Mesendoderm (in vitro differentiated cells): ENCODE data around the gene ZNF514.
A peak's percentile ranks its signal among the peaks of the same experiment; 100 is the strongest.

Experiments used
- DNase-seq: peaks from one replicate; pipeline ENCODE4 v3.0.0; 2013
- H2AK5ac ChIP-seq: 2 replicates; pipeline ENCODE4 v1.6.1; 2013; ENCODE audit warnings: low read length, inconsistent platforms
- H2BK120ac ChIP-seq: 2 replicates; pipeline ENCODE4 v1.6.1; 2013; ENCODE audit warnings: low read depth, mild to moderate bottlenecking, low read length, moderate library complexity, mixed read lengths
- H2BK15ac ChIP-seq: replicated peaks from 2 replicates; pipeline ENCODE4 v1.6.1; 2013; ENCODE audit warnings: low read depth, mild to moderate bottlenecking, moderate library complexity
- H2BK5ac ChIP-seq: 2 replicates; pipeline ENCODE4 v1.6.1; 2013; ENCODE audit warnings: low read length, inconsistent platforms
- H3K18ac ChIP-seq: 2 replicates; pipeline ENCODE4 v1.6.1; 2013; ENCODE audit warnings: mild to moderate bottlenecking, low read length, mixed read lengths
- H3K23ac ChIP-seq: one replicate; pipeline ENCODE4 v1.6.1; 2013; ENCODE audit warnings: low read length
- H3K27ac ChIP-seq: 2 replicates; pipeline ENCODE4 v1.5.1; 2013; ENCODE audit warnings: low read depth, mild to moderate bottlenecking, inconsistent platforms, low read length, moderate library complexity
- H3K27me3 ChIP-seq: 2 replicates; pipeline ENCODE4 v1.6.1; 2013; ENCODE audit warnings: low read length, control low read depth, mild to moderate bottlenecking, inconsistent platforms; ENCODE audit not compliant: insufficient read depth, poor library complexity
- H3K36me3 ChIP-seq: 2 replicates; pipeline ENCODE4 v1.6.1; 2013; ENCODE audit warnings: low read length, inconsistent platforms; ENCODE audit not compliant: control insufficient read depth, insufficient read depth
- H3K4ac ChIP-seq: one replicate; pipeline ENCODE4 v1.6.1; 2013; ENCODE audit warnings: low read depth, mild to moderate bottlenecking, low read length, moderate library complexity
- H3K4me1 ChIP-seq: 2 replicates; pipeline ENCODE4 v1.6.1; 2013; ENCODE audit warnings: low read depth, low read length, inconsistent platforms; ENCODE audit not compliant: control insufficient read depth
- H3K4me2 ChIP-seq: 2 replicates; pipeline ENCODE4 v1.6.1; 2013; ENCODE audit warnings: low read length
- H3K4me3 ChIP-seq: 2 replicates; pipeline ENCODE4 v1.5.1; 2013; ENCODE audit warnings: mild to moderate bottlenecking, low read length
- H3K56ac ChIP-seq: one replicate; pipeline ENCODE4 v1.6.1; 2013; ENCODE audit warnings: low read length
- H3K79me1 ChIP-seq: 2 replicates; pipeline ENCODE4 v1.6.1; 2013; ENCODE audit warnings: low read length, inconsistent platforms
- H3K79me2 ChIP-seq: 2 replicates; pipeline ENCODE4 v1.6.1; 2013; ENCODE audit warnings: mild to moderate bottlenecking, low read length; ENCODE audit not compliant: control insufficient read depth, insufficient read depth
- H3K9ac ChIP-seq: 2 replicates; pipeline ENCODE4 v1.6.1; 2013; ENCODE audit warnings: low read length, inconsistent platforms
- H4K5ac ChIP-seq: one replicate; pipeline ENCODE4 v1.6.1; 2013; ENCODE audit warnings: low read length
- H4K8ac ChIP-seq: one replicate; pipeline ENCODE4 v1.6.1; 2013; ENCODE audit warnings: low read depth, mild to moderate bottlenecking, control low read depth, low read length, moderate library complexity
- WGBS: extraction: QIAGEN DNeasy Blood & Tissue Kit; methylation state at CpG from one replicate; pipeline ENCODE4 v1.1.7; 2013; ENCODE audit warnings: low lambda C conversion rate, missing lambda C conversion rate; ENCODE audit not compliant: insufficient coverage; ENCODE audit errors: extremely low coverage; 5-methylcytosine and 5-hydroxymethylcytosine counted together

Gene ZNF514

GRCh38 chr2:95174031-95174542, 14.4 kb upstream of the ZNF514 start:
- H3K27me3 ChIP-seq = no peaks in the 10 kb centered on the region
- H3K36me3 ChIP-seq = no peaks in the 10 kb centered on the region
- no peaks in the 10 kb centered on the region for H3K79me1 ChIP-seq
- no peak overlapping the region for H3K27ac ChIP-seq
- no peak overlapping the region for H3K56ac ChIP-seq
- no peak overlapping the region for H4K5ac ChIP-seq
- H3K4me2 ChIP-seq = no peak overlapping the region
- no peak overlapping the region for H3K18ac ChIP-seq
- no peak overlapping the region for H2BK120ac ChIP-seq
- no peak overlapping the region for H3K4ac ChIP-seq
- no peaks in the 10 kb centered on the region for H3K79me2 ChIP-seq
- DNase-seq = no peak
- no peak overlapping the region for H2BK15ac ChIP-seq
- no peak overlapping the region for H3K4me3 ChIP-seq
- H3K9ac ChIP-seq = no peak overlapping the region
- no peaks in the 10 kb centered on the region for H3K4me1 ChIP-seq
- H2BK5ac ChIP-seq = no peak overlapping the region
- no peak overlapping the region for H4K8ac ChIP-seq
- H3K23ac ChIP-seq = no peak overlapping the region
- H2AK5ac ChIP-seq = no peak overlapping the region
- WGBS = no CpG with 5 or more reads among the region's 2 CpGs

- no peak overlapping the region for H3K27ac ChIP-seq
- no peak overlapping the region for H3K4me2 ChIP-seq
- no peak overlapping the region for H2BK15ac ChIP-seq
- no peak overlapping the region for H2AK5ac ChIP-seq
- H3K4me3 ChIP-seq = no peak overlapping the region
- no peaks in the 10 kb centered on the region for H3K36me3 ChIP-seq
- H3K18ac ChIP-seq = no peak overlapping the region
- no peak overlapping the region for H2BK5ac ChIP-seq
- H3K56ac ChIP-seq = no peak overlapping the region
- no peak overlapping the region for H3K23ac ChIP-seq
- H3K79me1 ChIP-seq = no peaks in the 10 kb centered on the region
- H3K79me2 ChIP-seq = no peaks in the 10 kb centered on the region
- no peaks in the 10 kb centered on the region for H3K4me1 ChIP-seq
- no peak overlapping the region for H3K9ac ChIP-seq
- no peak for DNase-seq
- no peaks in the 10 kb centered on the region for H3K27me3 ChIP-seq
- H4K5ac ChIP-seq = no peak overlapping the region
- WGBS = no CpG with 5 or more reads among the region's 7 CpGs
- no peak overlapping the region for H4K8ac ChIP-seq
- no peak overlapping the region for H2BK120ac ChIP-seq
- H3K4ac ChIP-seq = no peak overlapping the region
These were observed 12.3 kb upstream of the ZNF514 start for GRCh38 chr2:95171902-95172301.

GRCh38 chr2:95166065-95166763, 6.6 kb upstream of the ZNF514 start:
- H3K27me3 ChIP-seq = no peaks in the 10 kb centered on the region
- no peak overlapping the region for H2AK5ac ChIP-seq
- H3K79me1 ChIP-seq = peaks cover 7% of the 10 kb centered on the region
- no peak overlapping the region for H2BK120ac ChIP-seq
- peak overlapping the region; percentile 99 for H3K56ac ChIP-seq
- peak overlapping the region; percentile 98 for H3K4me3 ChIP-seq
- no peaks in the 10 kb centered on the region for H3K36me3 ChIP-seq
- no peak overlapping the region for H4K8ac ChIP-seq
- H2BK5ac ChIP-seq = no peak overlapping the region
- no peak overlapping the region for H3K18ac ChIP-seq
- H3K4me2 ChIP-seq = peak overlapping the region; percentile 45
- no peak overlapping the region for H4K5ac ChIP-seq
- H3K4ac ChIP-seq = no peak overlapping the region
- no peak overlapping the region for H2BK15ac ChIP-seq
- peaks cover 5% of the 10 kb centered on the region for H3K4me1 ChIP-seq
- DNase-seq = peak; percentile 22
- no CpG with 5 or more reads among the region's 16 CpGs for WGBS
- H3K23ac ChIP-seq = peak overlapping the region; percentile 66
- no peaks in the 10 kb centered on the region for H3K79me2 ChIP-seq
- peak overlapping the region; percentile 97 for H3K9ac ChIP-seq
- H3K27ac ChIP-seq = no peak overlapping the region

- H3K79me2 ChIP-seq = no peaks in the 10 kb centered on the region
- H4K5ac ChIP-seq = peak within 1 kb of the TSS; percentile 93
- H4K8ac ChIP-seq = peak within 1 kb of the TSS; percentile 95
- no peaks in the 10 kb centered on the region for H3K27me3 ChIP-seq
- peak within 1 kb of the TSS; percentile 99 for H3K4ac ChIP-seq
- no peaks in the 10 kb centered on the region for H3K36me3 ChIP-seq
- peak within 1 kb of the TSS; percentile 98 for H3K4me3 ChIP-seq
- H3K23ac ChIP-seq = peak within 1 kb of the TSS; percentile 66
- H3K18ac ChIP-seq = peak within 1 kb of the TSS; percentile 82
- H3K9ac ChIP-seq = peak within 1 kb of the TSS; percentile 97
- H3K56ac ChIP-seq = peak within 1 kb of the TSS; percentile 99
- peak; percentile 99 for DNase-seq
- H2BK5ac ChIP-seq = peak within 1 kb of the TSS; percentile 76
- H2AK5ac ChIP-seq = no peak within 1 kb of the TSS
- H3K79me1 ChIP-seq = peaks cover 7% of the 10 kb centered on the region
- H3K4me2 ChIP-seq = peak within 1 kb of the TSS; percentile 45
- no peak within 1 kb of the TSS for H2BK15ac ChIP-seq
- H3K27ac ChIP-seq = no peak within 1 kb of the TSS
- peaks cover 5% of the 10 kb centered on the region for H3K4me1 ChIP-seq
- no CpG with 5 or more reads among the region's 56 CpGs for WGBS
- no peak within 1 kb of the TSS for H2BK120ac ChIP-seq
These were observed 5.9 kb upstream of the ZNF514 start, which contains the start of gene ZNF2 for GRCh38 chr2:95165371-95166064. Gene ZNF2, plus strand, starts transcription at chr2:95165809. Its CDS starts 10,418 bp downstream, at chr2:95176227.

- WGBS = no CpG with 5 or more reads among the region's 9 CpGs
- H3K79me2 ChIP-seq = no peaks in the 10 kb centered on the region
These were observed 5.4 kb upstream of the ZNF514 start for GRCh38 chr2:95165030-95165370.

More at GRCh38 chr2:95165030-95165370, 5.4 kb upstream of the ZNF514 start:
- H3K27ac ChIP-seq = no peak overlapping the region
- H3K36me3 ChIP-seq = no peaks in the 10 kb centered on the region
- H3K4me3 ChIP-seq = peak overlapping the region; percentile 94
- H2BK5ac ChIP-seq = no peak overlapping the region
- no peak for DNase-seq
- peak overlapping the region; percentile 97 for H3K56ac ChIP-seq
- no peaks in the 10 kb centered on the region for H3K27me3 ChIP-seq
- peak overlapping the region; percentile 43 for H3K4me2 ChIP-seq
- peaks cover 5% of the 10 kb centered on the region for H3K4me1 ChIP-seq
- H3K79me1 ChIP-seq = peaks cover 7% of the 10 kb centered on the region
- H3K23ac ChIP-seq = no peak overlapping the region
- peak overlapping the region; percentile 93 for H4K5ac ChIP-seq
- peak overlapping the region; percentile 82 for H3K18ac ChIP-seq
- H4K8ac ChIP-seq = peak overlapping the region; percentile 95
- H3K9ac ChIP-seq = peak overlapping the region; percentile 87
- H2AK5ac ChIP-seq = no peak overlapping the region
- peak overlapping the region; percentile 99 for H3K4ac ChIP-seq
- H2BK15ac ChIP-seq = no peak overlapping the region
- H2BK120ac ChIP-seq = no peak overlapping the region
